ENCODE measurements around the gene ZBTB49. TPM values are rescaled to one million over a fixed set of nuclear protein-coding genes. Genes with fewer than 3 reads are reported as not detected.

The ZBTB49 gene
- total and polyA plus RNA-seq, 3 donors from 2014 or later = 10.2 to 26.7 (median 14.0) TPM

DNA sequence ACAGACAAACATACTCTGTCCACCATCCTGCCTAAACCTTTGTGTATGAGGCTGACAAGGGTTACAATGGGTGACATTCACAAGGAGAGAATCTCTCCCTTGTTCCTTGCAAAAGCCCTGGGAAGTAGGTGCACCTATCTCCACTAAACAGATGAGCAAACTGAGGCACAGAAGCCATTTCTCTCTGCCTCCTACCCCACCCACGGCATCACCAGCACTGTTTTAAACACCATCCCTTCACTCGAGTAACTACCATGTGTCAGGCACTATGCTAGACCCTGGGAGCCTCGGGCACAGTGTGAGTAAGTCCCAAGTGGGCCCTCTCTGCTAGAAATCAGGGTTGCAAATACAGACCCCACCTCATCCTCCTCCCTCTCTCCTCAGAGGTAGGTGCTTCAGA lies 996 bp upstream of the ZBTB49 start:
- WGBS, 2 donors = 24 to 26% methylated on average over 3 of the region's 3 CpGs
- Histone ChIP-seq H3K27me3 (no peaks in the 10 kb centered on the region), H3K36me3 (ENCODE audit: low read depth, missing control alignments) (no peaks in the 10 kb centered on the region), H3K27ac (no peak overlapping the region), H3K4me1 (peaks cover 19% of the 10 kb centered on the region), H3K4me3 (peak overlapping the region; percentile 75 to 80), H3K9me3 (no peaks in the 10 kb centered on the region)
- DNase-seq = no peak
- TF ChIP-seq, protein P1, sequence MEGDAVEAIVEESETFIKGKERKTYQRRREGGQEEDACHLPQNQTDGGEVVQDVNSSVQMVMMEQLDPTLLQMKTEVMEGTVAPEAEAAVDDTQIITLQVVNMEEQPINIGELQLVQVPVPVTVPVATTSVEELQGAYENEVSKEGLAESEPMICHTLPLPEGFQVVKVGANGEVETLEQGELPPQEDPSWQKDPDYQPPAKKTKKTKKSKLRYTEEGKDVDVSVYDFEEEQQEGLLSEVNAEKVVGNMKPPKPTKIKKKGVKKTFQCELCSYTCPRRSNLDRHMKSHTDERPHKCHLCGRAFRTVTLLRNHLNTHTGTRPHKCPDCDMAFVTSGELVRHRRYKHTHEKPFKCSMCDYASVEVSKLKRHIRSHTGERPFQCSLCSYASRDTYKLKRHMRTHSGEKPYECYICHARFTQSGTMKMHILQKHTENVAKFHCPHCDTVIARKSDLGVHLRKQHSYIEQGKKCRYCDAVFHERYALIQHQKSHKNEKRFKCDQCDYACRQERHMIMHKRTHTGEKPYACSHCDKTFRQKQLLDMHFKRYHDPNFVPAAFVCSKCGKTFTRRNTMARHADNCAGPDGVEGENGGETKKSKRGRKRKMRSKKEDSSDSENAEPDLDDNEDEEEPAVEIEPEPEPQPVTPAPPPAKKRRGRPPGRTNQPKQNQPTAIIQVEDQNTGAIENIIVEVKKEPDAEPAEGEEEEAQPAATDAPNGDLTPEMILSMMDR (IDR thresholded peaks at IDR 0.05) = no peak
- no peak for TF ChIP-seq POLR2A (IDR thresholded peaks at IDR 0.05)
- intact Hi-C loops (cut with DNase I; ENCODE audit: low total_unique reads) = no loop called here

DNA sequence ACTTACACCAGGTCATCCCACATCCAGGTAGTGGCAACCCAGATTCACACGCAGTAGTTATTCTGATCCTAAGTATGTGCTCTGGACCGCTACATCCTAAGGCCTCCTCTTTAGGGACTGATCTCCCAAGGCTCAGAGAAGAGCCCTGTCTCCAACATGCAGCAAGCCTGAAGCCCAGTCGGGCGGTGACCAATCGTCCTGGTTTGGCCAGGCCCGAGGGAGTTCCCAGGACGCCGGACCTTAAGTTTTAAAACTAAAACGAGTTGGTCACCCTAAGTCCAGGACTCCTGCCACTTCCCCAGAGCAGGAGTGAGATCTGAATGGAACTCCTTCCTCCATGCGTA lies 482 bp upstream of the ZBTB49 start:
- H3K27ac ChIP-seq = peak overlapping the region; percentile 1 to 78
- DNase-seq = peak; percentile 32
- no peaks in the 10 kb centered on the region for H3K36me3 ChIP-seq (ENCODE audit: low read depth, missing control alignments)
- WGBS, 2 donors = 0% methylated on average over 2 to 10 of the region's 10 CpGs
- intact Hi-C loops (cut with DNase I; ENCODE audit: low total_unique reads) = no loop called here
- no peaks in the 10 kb centered on the region for H3K27me3 ChIP-seq
- peak overlapping the region; percentile 75 to 80 for H3K4me3 ChIP-seq
- peaks cover 19% of the 10 kb centered on the region for H3K4me1 ChIP-seq
- H3K9me3 ChIP-seq = no peaks in the 10 kb centered on the region
- TF ChIP-seq, protein P1 (IDR thresholded peaks at IDR 0.05) = no peak
- TF ChIP-seq POLR2A (IDR thresholded peaks at IDR 0.05) = no peak

DNA sequence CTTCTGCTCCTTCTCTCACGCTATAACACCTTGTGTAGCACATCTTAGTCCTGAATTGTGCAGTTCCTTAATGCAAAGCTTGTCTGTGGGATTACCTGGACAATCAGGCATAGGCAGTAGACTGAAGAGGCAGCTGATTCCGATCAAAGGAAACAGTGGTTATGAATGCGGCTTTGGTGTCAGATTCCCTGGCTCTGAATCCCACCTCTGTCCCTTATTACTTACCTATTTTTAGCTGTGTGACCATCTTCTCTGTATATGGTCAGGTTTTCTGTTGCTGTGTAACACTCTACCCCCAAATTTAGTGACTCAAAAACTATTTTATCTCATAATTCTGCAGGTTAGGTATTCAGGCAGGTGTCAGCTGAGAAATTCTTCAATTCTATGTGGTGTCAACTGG lies 3.2 kb downstream of the ZBTB49 start:
- Histone ChIP-seq H3K9me3 (no peaks in the 10 kb centered on the region), H3K36me3 (ENCODE audit: low read depth, missing control alignments) (no peaks in the 10 kb centered on the region), H3K27ac (no peak overlapping the region), H3K4me3 (no peak overlapping the region), H3K27me3 (no peaks in the 10 kb centered on the region), H3K4me1 (peaks cover 10% of the 10 kb centered on the region)
- DNase-seq = no peak
- intact Hi-C loops (cut with DNase I; ENCODE audit: low total_unique reads) = no loop called here
- TF ChIP-seq POLR2A (IDR thresholded peaks at IDR 0.05) = no peak
- TF ChIP-seq, protein P1 (IDR thresholded peaks at IDR 0.05) = no peak
- 90 to 94% methylated on average over 3 of the region's 3 CpGs for WGBS, 2 donors

DNA sequence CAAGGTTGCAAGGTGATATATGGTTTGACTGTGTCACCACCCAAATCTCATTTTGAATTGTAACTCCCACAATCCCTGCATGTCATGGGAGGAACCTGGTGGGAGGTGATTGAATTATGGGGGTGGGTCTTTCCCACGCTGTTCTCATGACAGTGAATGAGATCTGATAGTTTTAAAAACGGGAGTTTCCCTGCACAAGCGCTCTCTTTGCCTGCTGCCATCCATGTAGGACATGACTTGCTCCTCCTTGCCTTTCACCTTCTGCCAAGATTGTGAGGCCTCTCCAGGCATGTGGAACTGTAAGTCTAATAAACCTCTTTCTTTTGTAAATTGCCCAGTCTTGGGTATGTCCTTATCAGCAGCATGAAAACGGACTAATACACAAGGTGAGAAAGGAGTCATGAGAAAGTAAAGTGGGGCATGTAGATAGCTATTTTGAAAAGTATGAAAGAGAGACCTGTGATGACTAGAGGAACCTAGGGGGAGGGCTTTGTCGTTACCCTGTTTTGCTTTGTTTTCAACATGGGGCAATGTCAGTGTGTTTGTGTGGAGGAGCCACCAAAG lies 6.3 kb downstream of the ZBTB49 start:
- Histone ChIP-seq H3K36me3 (ENCODE audit: low read depth, missing control alignments) (no peaks in the 10 kb centered on the region), H3K4me1 (no peaks in the 10 kb centered on the region), H3K4me3 (no peak overlapping the region), H3K27me3 (no peaks in the 10 kb centered on the region), H3K9me3 (no peaks in the 10 kb centered on the region), H3K27ac (no peak overlapping the region)
- TF ChIP-seq, protein P1 (IDR thresholded peaks at IDR 0.05) = no peak
- no peak for TF ChIP-seq POLR2A (IDR thresholded peaks at IDR 0.05)
- intact Hi-C loops (cut with DNase I; ENCODE audit: low total_unique reads) = no loop called here
- DNase-seq = no peak
- WGBS, 2 donors = 94 to 95% methylated on average over 5 of the region's 5 CpGs

DNA sequence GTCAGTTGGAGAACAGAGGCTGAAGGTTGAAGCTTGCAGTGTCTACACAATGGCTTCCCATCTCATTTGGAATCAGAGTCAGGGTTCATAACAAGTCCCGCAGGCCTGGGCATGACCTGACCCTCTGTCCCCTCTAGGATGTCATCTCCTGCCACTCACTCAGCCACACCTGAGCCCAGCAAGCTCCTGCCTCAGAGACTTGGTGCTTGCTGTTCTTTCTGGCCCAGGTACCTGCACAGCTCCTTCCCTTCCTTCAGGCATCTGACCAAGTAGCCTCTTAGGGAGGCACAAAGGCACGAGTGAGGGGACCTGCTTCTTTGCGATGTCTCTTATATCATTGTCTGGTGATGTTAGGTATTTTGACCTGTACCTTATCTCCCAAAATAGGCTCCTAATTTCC lies 9.0 kb downstream of the ZBTB49 start:
- no peaks in the 10 kb centered on the region for H3K4me1 ChIP-seq
- TF ChIP-seq, protein P1 (IDR thresholded peaks at IDR 0.05) = no peak
- TF ChIP-seq POLR2A (IDR thresholded peaks at IDR 0.05) = no peak
- no peak overlapping the region for H3K4me3 ChIP-seq
- WGBS, 2 donors = 89 to 94% methylated on average over 3 of the region's 3 CpGs
- no peak for DNase-seq
- intact Hi-C loops (cut with DNase I; ENCODE audit: low total_unique reads) = no loop called here
- H3K9me3 ChIP-seq = no peaks in the 10 kb centered on the region
- H3K27me3 ChIP-seq = no peaks in the 10 kb centered on the region
- no peak overlapping the region for H3K27ac ChIP-seq
- H3K36me3 ChIP-seq (ENCODE audit: low read depth, missing control alignments) = no peaks in the 10 kb centered on the region
